Endometrial microvascular endothelial cells (primary cell): ENCODE data around the gene ZNF575. TPM values are rescaled to one million over a fixed set of nuclear protein-coding genes. Genes with fewer than 3 reads are reported as not detected.
"Not testable (repeated sequence)": the region's sequence is repeated elsewhere in the genome, so short reads cannot be mapped to it uniquely, and the experiment has no call there.

Experiments
- in situ Hi-C: cut with HindIII; loops from 2 replicates; pipeline ENCODE4 v1.10.0; 2017; ENCODE audit warnings: low sequenced_read_pairs, low pct_unique_long_range_greater_than_20kb; ENCODE audit errors: inconsistent ontology term
- total RNA-seq: library from RNA; depleted of rRNA; stranded (reverse); fragments of >200 nt; gene quantifications from one replicate; pipeline ENCODE4 v1.2.3, GENCODE V29; 2015; ENCODE audit errors: inconsistent ontology term

ZNF575 gene
- total RNA-seq, 1 donor from 2014 or later: not detected

DNA sequence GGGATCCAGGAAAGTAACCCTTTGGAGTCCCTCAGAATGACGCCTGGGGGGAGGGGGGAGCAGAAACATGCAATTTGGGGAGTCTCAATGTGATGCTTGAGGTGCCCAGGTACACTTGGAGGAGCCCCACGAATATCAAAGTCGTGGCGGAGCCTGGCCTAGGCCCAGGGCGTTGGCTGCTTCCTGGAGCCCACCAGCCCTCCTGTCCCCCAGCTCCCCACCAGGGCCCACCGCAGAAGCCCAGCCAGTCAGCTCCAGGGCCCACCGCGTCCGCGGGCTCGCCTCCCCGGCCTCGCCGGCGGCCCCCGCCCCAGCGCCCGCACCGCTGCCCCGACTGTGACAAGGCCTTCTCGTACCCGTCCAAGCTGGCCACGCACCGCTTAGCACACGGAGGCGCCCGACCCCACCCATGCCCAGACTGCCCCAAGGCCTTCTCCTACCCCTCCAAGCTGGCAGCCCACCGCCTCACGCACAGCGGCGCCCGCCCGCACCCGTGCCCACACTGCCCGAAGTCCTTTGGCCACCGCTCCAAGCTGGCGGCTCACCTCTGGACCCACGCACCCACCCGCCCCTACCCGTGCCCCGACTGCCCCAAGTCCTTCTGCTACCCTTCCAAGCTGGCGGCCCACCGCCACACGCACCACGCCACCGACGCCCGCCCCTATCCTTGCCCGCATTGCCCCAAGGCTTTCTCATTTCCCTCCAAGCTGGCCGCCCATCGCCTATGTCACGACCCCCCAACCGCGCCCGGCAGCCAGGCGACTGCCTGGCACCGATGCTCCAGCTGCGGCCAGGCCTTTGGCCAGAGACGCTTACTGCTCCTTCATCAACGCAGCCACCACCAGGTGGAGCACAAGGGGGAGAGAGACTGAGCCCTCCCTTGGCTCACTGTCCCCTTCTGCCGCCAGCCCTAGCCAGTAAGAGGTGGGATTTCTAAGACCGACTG lies 2.1 kb downstream of the ZNF575 start:
- in situ Hi-C loops: no loop called here

- in situ Hi-C loops: no loop called here
Observed at GRCh38 chr19:43538922-43539321, 5.9 kb downstream of the ZNF575 start.

DNA sequence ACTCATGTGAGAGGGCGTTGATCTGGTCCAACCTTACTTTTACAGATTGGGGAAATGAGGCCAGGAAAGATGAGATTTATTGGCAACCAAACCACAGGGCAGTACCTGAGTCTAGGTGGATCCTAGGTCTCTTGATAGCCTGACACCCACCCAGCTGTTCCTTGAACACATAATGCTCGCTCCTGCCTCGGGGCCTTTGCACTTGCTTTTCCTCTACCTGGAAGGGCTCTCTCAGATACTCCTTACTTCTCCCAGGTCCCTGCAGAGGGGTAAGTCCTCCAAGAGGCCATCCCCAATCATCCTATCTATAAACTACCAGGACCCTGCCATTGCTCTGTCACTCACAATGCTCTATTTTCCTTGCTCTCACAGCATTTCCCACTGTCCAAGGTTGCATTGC lies 7.4 kb downstream of the ZNF575 start:
- in situ Hi-C loops: no loop called here

DNA sequence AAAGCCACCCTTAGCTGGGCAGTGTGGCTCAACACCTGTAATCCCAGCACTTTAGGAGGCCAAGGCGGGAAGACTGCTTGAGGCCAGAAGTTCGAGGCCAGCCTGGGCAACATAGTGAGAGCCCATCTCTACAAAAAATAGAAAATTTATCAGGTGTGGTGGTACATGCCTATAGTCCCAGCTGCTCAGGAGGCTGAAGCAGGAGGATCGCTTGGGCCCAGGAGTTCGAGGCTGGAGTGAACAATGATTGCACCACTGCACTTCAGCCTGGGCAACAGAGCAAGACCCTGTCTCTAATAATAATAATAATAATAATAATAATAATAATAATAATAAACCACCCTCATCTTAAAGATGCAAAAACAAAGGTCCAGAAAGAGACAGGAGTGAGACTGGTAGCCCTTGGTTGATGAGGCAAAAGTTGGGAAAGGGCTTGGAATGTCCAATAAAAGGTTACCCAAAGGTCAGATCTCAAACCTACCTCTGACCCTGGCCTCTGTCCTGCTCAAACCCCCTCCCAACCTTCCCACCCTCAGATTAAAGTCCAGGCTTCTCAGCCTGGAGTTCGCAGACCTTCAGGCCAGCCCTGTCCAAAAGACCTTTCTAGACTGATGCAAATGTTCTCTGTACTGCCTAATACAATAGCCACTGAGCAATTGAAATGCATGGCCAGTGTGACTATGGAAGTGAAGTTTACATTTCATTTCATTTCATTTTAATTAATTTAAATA lies 9.1 kb downstream of the ZNF575 start:
- in situ Hi-C loops: no loop called here

GRCh38 chr19:43544077-43544476 lies 11.1 kb downstream of the ZNF575 start:
- in situ Hi-C loops: no loop called here

GRCh38 chr19:43545276-43545675 lies 12.3 kb downstream of the ZNF575 start:
- in situ Hi-C loops: no loop called here

- in situ Hi-C loops: no loop called here
Observed at GRCh38 chr19:43545981-43546380, 13.0 kb downstream of the ZNF575 start.

DNA sequence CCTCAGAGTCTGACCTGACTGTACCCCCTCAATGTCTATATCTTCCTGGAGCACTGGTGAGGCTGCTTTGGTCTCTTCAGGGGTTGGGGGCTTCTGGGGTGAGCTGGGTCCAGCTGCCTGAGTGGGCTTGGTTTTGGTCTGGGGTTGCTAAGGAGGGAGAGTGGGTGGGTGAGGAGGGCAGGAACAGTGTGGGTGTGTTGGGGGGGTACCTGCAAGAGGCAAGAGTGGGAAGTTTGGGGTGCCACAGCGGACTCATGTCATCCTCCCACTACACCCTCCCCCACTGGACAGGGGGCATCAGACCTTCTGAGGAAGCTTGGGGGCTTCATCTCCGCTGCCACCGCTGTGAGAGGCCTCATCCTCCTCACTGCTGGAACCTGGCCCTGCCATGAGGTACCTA lies 13.6 kb downstream of the ZNF575 start:
- in situ Hi-C loops: no loop called here

DNA sequence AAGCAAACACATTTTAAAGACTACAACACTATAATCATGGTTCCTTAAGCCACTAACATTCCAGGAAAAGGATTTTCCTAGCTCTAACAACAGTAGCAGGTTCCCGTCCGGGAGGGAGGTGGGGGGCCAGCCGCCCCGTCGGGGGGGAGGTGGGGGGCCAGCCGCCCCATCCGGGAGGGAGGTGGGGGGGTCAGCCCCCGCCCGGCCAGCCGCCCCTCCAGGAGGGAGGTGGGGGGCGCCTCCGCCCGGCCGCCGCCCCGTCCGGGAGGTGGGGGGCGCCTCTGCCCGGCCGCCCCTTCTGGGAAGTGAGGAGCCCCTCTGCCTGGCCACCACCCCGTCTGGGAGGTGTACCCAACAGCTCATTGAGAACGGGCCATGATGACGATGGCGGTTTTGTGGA lies 14.9 kb downstream of the ZNF575 start:
- in situ Hi-C loops: not testable (repeated sequence)

- in situ Hi-C loops: no loop called here
Observed at GRCh38 chr19:43548706-43549105, 15.7 kb downstream of the ZNF575 start.

DNA sequence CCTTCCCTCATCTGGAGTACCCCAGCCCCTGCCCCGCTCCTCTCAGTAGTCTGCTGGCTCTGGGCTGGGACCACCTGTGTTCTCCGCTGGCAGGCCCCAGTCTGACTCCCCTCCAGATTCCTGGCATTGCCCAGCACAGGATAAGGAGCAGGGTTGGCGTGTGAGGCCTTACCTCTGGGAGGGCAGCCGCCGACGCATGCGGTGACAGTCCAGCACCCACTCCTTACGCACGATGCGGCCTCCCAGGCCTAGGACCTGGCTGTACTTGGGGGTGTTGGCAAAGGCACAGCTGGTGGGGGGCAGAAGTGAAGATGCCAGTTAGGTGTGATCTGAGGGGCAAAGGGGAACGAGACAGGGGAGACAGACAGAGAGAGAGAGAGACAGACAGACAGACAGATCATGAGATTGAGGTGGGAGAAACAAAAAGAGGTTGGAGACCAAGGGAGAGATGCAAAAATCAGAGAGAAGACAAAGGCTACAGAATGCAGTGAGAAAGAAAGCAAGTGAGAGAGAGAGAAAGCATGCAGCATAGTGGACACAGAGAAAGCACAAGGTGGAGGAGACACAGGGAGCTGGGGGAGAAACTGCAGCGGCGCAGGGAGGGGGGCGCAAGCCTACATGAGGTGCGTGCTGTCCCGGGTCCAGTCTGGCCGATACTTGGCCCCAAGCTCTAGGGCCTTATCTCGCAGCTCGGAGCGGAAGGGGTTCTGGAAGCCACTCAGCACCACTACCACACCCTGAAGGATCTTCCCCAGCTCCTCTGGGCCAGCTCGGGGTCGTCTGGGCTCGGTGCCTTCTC lies 18.6 kb downstream of the ZNF575 start:
- in situ Hi-C loops: no loop called here

DNA sequence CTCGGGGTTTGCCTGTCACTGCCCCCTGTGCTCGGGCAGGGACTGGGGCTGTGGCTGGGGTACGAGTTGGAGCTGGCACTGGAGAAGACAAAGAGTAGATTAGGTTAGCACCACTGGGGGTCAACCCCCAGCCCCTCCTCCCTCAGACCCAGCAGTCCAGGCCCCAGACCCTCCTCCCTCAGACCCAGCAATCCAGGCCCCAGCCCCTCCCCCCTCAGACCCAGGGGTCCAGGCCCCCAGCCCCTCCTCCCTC lies 19.1 kb downstream of the ZNF575 start:
- in situ Hi-C loops: no loop called here

DNA sequence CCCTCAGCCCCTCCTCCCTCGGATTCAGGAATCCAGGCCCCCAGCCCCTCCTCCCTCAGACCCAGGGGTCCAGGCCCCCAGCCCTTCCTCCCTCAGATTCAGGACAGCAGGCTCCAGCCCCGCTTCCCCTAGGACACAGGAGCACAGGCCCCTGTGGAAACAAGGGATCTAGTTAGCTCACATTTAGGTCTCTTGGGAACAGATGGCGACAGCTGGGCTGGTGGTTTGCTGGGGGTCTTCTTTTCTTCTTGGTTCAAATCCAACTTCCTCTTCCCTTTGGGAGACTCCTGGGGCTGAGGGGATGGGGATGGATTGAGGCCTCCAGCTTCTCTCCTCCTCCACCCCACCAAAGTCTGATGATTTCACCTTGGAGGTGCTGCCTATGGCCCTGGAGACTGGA lies 19.6 kb downstream of the ZNF575 start:
- in situ Hi-C loops: no loop called here

DNA sequence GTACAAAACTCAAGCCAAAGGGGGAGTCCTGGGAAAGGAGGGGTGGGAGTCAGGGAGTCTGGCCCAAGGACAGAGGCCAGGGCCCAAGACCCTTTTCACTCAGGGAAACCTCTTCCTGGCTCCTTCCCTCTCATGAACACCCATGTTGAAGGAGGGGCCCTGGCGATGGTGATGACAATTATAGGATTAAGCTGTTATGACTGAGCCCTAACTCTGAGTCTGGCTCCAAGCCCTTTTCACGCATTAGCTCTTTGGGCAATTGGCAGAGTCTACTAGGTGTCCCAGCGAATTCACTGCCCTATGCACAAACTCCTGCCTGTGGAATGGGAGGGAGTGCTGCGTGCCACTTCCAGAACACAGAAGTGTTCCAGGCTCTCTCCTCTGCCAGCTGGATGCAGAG lies 20.7 kb downstream of the ZNF575 start:
- in situ Hi-C loops: no loop called here

DNA sequence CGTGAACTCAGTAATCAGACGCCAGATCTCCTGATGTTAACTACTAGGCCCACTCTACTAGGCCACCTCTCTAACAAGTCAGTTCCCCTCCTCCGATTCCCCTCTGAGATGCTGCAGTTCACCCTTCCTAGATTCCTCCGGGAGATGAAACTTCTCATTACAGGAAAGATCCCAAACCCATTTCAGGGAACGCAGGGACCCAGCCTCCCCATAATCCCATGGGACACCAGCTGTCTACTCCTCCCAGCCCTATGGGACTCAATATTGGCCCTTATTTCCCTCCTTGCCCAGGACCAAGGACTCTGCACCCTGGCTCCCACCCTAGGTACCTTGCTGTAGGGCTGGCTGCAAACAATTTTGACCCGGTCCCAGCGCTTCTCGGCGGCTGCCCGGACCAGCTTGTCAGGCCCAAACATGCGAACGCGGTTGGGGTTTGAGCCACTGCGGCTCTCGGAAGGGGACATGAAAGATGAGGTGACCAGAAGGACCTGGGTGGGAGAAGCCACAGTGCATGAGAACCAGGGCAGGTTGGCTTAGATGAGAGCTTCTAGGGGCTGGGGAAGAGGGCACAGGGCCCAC lies 21.4 kb downstream of the ZNF575 start:
- in situ Hi-C loops: no loop called here

DNA sequence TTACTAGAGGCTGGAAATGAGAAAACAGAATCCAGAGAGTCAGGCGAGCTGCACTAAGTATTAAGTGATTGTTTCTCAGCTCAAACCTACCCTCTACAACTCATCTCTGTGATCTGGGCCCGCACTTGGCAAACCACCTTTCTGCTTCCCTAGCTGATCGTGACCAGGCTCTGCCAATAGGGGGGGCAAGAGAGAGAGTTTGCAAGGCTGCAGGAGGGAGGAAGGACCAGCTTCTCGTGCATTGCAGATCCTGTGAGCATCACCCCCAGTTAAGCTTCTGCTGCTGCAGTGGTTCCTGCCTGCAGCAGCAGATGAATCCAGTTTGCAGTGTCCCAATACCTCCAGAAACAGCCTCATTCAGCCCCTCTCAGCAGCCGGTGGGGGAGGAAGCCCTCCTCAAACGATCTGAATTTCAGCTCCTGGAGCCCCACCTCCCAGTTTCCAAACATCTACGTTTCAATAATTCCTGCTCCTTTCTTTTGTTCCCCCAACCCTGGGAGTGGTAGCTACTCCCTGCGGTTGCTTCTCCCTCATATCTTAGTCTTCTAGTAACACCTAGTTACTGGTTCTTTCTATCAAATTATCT lies 22.3 kb downstream of the ZNF575 start:
- in situ Hi-C loops: no loop called here

- in situ Hi-C loops: no loop called here
Observed at GRCh38 chr19:43560687-43561086, 27.7 kb downstream of the ZNF575 start.

DNA sequence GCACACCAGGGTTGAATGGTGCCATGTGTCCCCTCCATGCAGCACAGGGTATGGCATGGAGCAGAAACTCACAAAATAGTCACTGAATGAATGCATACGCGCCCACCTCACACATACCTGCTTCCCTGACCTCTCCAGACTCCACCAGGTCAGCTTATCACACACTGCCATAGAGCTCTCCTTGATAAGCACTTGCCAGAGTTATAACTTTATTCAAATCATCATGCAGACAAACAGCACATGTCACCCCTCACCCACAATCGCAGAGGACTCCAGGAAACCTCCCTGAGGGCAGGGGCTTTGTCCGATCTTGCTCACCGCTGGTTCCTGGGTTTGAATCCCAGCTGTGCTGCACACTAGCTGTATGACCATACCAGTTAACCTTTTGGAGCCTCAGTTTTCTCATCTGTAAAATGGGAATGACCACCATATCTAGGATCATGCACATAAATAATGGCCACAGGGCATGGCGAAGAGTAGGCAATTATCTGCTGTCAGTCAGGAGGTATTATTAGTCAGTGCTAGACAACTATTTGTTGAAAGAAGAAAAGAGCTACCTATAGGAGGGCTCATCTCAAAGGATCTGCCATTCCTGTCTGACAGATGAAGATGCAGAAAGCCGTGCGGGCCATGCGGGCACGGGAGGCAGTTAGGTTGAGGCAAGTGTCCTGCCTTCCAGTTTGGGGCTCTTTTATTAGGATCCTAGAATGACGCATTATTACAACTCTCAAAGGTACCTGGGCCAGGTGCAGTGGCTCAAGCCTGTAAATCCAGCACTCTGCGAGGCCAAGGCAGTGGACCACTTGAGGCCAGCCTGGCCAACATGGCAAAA lies 28.4 kb downstream of the ZNF575 start:
- in situ Hi-C loops: no loop called here
